Neutrophil (primary cell): ENCODE results near the gene TMEM200A.

Experiments used
- H3K27ac ChIP-seq: fragments of 200-600 bp; sonication (generic); 2 replicates; pipeline ENCODE4 v1.5.1; 2016; ENCODE audit warnings: mild to moderate bottlenecking, moderate library complexity
- H3K27me3 ChIP-seq: fragments of 200-600 bp; sonication (generic); 2 replicates; pipeline ENCODE4 v1.6.0; 2016; ENCODE audit warnings: mild to moderate bottlenecking
- H3K36me3 ChIP-seq: fragments of 200-600 bp; sonication (generic); 2 replicates; pipeline ENCODE4 v1.5.1; 2017
- H3K4me1 ChIP-seq, 2 experiments: fragments of 200-600 bp in 1 of 2; sonication (generic) in 1 of 2; 1 replicate in 1 of 2; 2 replicates in 1 of 2; pipeline versions ENCODE4 v1.5.1 to v1.6.1; 2013 to 2016; ENCODE audit warnings: low read depth in 1 of 2, low read length in 1 of 2, mild to moderate bottlenecking in 1 of 2, moderate library complexity in 1 of 2; ENCODE audit not compliant: control insufficient read depth in 1 of 2, insufficient read depth in 1 of 2
- H3K4me3 ChIP-seq, 2 experiments: fragments of 200-600 bp in 1 of 2; sonication (generic) in 1 of 2; 1 replicate in 1 of 2; 2 replicates in 1 of 2; pipeline ENCODE4 v1.5.1; 2013 to 2016; ENCODE audit warnings: low read depth in 1 of 2, low read length in 1 of 2, mild to moderate bottlenecking in 1 of 2, moderate library complexity in 1 of 2
- H3K9me3 ChIP-seq: fragments of 200-600 bp; sonication (generic); 2 replicates; pipeline ENCODE4 v1.5.1; 2016
- CTCF ChIP-seq: fragments of 200-600 bp; sonication (generic); IDR thresholded peaks from 2 replicates; pipeline ENCODE4 v1.5.1; 2016; ENCODE audit warnings: antibody characterized with exemption

Gene TMEM200A

GRCh38 chr6:130423044-130423443 is 57.2 kb downstream of the TMEM200A start:
- Histone ChIP-seq H3K27me3 (no peaks in the 10 kb centered on the region), H3K9me3 (no peaks in the 10 kb centered on the region), H3K36me3 (no peaks in the 10 kb centered on the region), H3K27ac (no peak overlapping the region), H3K4me1 (no peaks in the 10 kb centered on the region), H3K4me3 (no peak overlapping the region)
- TF ChIP-seq CTCF: no peak

GRCh38 chr6:130424710-130425109 is 58.9 kb downstream of the TMEM200A start:
- Histone ChIP-seq H3K9me3 (no peaks in the 10 kb centered on the region), H3K4me1 (no peaks in the 10 kb centered on the region), H3K27ac (no peak overlapping the region), H3K36me3 (no peaks in the 10 kb centered on the region), H3K27me3 (no peaks in the 10 kb centered on the region), H3K4me3 (no peak overlapping the region)
- no peak for TF ChIP-seq CTCF

- TF ChIP-seq CTCF: no peak
- Histone ChIP-seq H3K4me1 (no peaks in the 10 kb centered on the region), H3K9me3 (no peaks in the 10 kb centered on the region), H3K4me3 (no peak overlapping the region), H3K27ac (no peak overlapping the region), H3K36me3 (no peaks in the 10 kb centered on the region), H3K27me3 (no peaks in the 10 kb centered on the region)
Measured at GRCh38 chr6:130425537-130425936, 59.7 kb downstream of the TMEM200A start.

- H3K27me3 ChIP-seq: no peaks in the 10 kb centered on the region
- H3K36me3 ChIP-seq: no peaks in the 10 kb centered on the region
- H3K4me1 ChIP-seq: no peaks in the 10 kb centered on the region
- H3K27ac ChIP-seq: no peak overlapping the region
- H3K9me3 ChIP-seq: no peaks in the 10 kb centered on the region
- TF ChIP-seq CTCF: no peak
- no peak overlapping the region for H3K4me3 ChIP-seq
Measured at GRCh38 chr6:130426066-130426721, 60.4 kb downstream of the TMEM200A start.

- Histone ChIP-seq H3K27me3 (no peaks in the 10 kb centered on the region), H3K27ac (no peak overlapping the region), H3K4me3 (no peak overlapping the region), H3K36me3 (no peaks in the 10 kb centered on the region), H3K4me1 (no peaks in the 10 kb centered on the region), H3K9me3 (no peaks in the 10 kb centered on the region)
- TF ChIP-seq CTCF: no peak
Measured at GRCh38 chr6:130431346-130431852, 65.6 kb downstream of the TMEM200A start.
